Measurements from ENCODE around the gene CDK6.
"Not testable (repeated sequence)": the region's sequence is repeated elsewhere in the genome, so short reads cannot be mapped to it uniquely, and the experiment has no call there.

CDK6 gene

DNA sequence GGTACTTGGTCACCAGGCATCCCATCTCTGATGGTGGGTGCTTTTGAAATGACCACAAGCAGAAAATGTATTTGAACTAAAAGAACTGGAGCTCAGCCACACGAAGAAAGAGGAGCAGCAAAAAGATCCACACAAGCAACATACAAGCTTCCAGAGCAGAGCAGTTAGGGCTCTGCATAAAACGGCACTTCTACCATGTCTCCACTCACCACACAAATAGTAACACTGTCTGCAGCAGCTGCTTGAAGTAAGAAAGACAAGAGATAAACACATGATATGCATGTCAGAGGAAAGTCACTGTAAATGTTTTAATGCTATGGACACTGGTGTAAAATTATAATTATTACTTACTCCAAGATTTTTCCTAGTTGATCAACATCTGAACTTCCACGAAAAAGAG lies 213.7 kb downstream of the CDK6 start:
- Mint-ChIP-seq H3K27me3 (no peaks in the 10 kb centered on the region), H3K9me3 (ENCODE audit: low read depth) (no peaks in the 10 kb centered on the region), H3K27ac (peak overlapping the region; percentile 96), H3K4me1 (ENCODE audit: low read depth) (peaks cover 64% of the 10 kb centered on the region), H3K4me3 (no peak overlapping the region), H3K36me3 (peaks cover 23% of the 10 kb centered on the region)

DNA sequence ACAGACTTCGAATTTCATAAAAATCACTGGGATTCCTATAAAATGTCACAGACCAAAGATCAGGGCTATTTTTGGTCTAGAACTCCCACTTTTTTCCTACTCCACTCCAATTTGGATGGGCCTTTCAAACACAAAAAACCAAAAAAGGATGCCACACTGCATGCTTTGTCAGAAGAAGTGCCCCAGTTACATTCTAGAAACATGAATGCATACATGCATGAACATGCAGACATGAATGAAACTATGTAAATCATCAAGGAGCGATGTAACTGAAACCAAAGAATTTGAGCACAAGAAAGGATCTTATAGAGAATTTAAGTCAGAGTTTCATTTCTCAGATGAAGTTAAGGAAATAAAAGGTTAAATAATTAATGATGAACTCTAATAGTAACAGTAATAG lies 214.3 kb downstream of the CDK6 start:
- Mint-ChIP-seq H3K9me3 (ENCODE audit: low read depth) (no peaks in the 10 kb centered on the region), H3K36me3 (peaks cover 21% of the 10 kb centered on the region), H3K4me3 (no peak overlapping the region), H3K27ac (peak overlapping the region; percentile 96), H3K4me1 (ENCODE audit: low read depth) (peaks cover 58% of the 10 kb centered on the region), H3K27me3 (no peaks in the 10 kb centered on the region)

- Mint-ChIP-seq H3K4me3 (peak overlapping the region; percentile 74), H3K4me1 (ENCODE audit: low read depth) (peaks cover 54% of the 10 kb centered on the region), H3K9me3 (ENCODE audit: low read depth) (no peaks in the 10 kb centered on the region), H3K27me3 (no peaks in the 10 kb centered on the region), H3K36me3 (peaks cover 21% of the 10 kb centered on the region), H3K27ac (peak overlapping the region; percentile 96)
These were observed 214.8 kb downstream of the CDK6 start for GRCh38 chr7:92621561-92622023.

- Mint-ChIP-seq H3K27me3 (no peaks in the 10 kb centered on the region), H3K4me1 (ENCODE audit: low read depth) (peaks cover 49% of the 10 kb centered on the region), H3K36me3 (peaks cover 17% of the 10 kb centered on the region), H3K9me3 (ENCODE audit: low read depth) (no peaks in the 10 kb centered on the region), H3K27ac (peak overlapping the region; percentile 96), H3K4me3 (peak overlapping the region; percentile 74)
These were observed 215.3 kb downstream of the CDK6 start for GRCh38 chr7:92621026-92621540.

- H3K27ac Mint-ChIP-seq, result peak overlapping the region; percentile 62
These were observed 220.5 kb downstream of the CDK6 start for GRCh38 chr7:92615861-92616260.

DNA sequence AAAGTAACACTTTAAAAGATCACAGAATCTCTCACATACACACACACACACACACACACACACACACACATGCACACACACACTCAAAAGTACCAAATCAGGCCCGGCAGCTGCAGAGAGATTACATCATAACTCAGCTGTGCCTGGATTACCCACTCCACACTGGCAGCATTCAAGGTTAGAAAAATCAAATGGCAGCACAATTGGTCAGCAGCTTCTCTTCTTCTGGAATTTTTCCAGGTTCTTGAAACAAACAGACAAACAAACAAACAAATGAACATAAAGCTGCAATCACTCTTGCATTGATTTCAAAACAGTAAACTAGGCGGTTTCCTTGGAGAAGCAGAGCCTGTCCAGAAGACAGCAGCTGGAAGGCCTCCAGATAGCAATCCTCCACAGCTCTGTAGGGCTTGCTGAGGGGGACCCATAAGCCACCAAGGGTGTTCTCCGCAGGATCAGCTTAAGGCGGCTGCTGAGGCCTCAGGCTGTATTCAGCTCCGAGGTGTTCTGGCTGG lies 221.7 kb downstream of the CDK6 start:
- H3K27me3 Mint-ChIP-seq, result no peaks in the 10 kb centered on the region
- peaks cover 10% of the 10 kb centered on the region for H3K4me1 Mint-ChIP-seq (ENCODE audit: low read depth)
- H3K27ac Mint-ChIP-seq, result peak overlapping the region; percentile 46
- no peaks in the 10 kb centered on the region for H3K9me3 Mint-ChIP-seq (ENCODE audit: low read depth)
- peaks cover 12% of the 10 kb centered on the region for H3K36me3 Mint-ChIP-seq
- H3K4me3 Mint-ChIP-seq, result no peak overlapping the region

More at GRCh38 chr7:92615861-92616260, 220.5 kb downstream of the CDK6 start:
- no peaks in the 10 kb centered on the region for H3K27me3 Mint-ChIP-seq
- H3K4me1 Mint-ChIP-seq (ENCODE audit: low read depth), result peaks cover 3% of the 10 kb centered on the region
- peaks cover 12% of the 10 kb centered on the region for H3K36me3 Mint-ChIP-seq
- no peaks in the 10 kb centered on the region for H3K9me3 Mint-ChIP-seq (ENCODE audit: low read depth)
- no peak overlapping the region for H3K4me3 Mint-ChIP-seq

GRCh38 chr7:92613720-92614119 lies 222.7 kb downstream of the CDK6 start:
- peaks cover 11% of the 10 kb centered on the region for H3K4me1 Mint-ChIP-seq (ENCODE audit: low read depth)

DNA sequence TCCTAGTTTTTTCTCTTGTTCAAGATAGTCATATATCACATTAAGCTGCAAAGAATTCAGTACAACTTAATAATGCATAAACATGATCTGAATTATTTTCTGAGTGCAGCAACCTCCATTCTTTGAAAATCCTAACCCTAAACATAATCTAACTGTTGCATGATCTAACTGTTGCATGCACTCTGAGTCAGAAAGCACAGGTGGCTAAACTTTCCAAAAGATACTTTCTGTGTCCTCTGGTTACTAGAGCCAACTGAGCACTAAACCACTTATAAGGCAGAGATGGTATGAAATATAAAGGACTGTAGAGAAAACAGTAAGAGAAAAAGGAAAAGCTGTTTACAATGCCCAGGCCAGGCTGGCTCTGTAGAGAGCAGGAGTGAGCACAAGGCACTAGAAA lies 223.2 kb downstream of the CDK6 start:
- Mint-ChIP-seq H3K4me1 (ENCODE audit: low read depth) (peaks cover 11% of the 10 kb centered on the region), H3K36me3 (peaks cover 12% of the 10 kb centered on the region), H3K27ac (peak overlapping the region; percentile 70), H3K9me3 (ENCODE audit: low read depth) (no peaks in the 10 kb centered on the region), H3K4me3 (no peak overlapping the region), H3K27me3 (no peaks in the 10 kb centered on the region)

More at GRCh38 chr7:92613720-92614119, 222.7 kb downstream of the CDK6 start:
- Mint-ChIP-seq H3K27ac (peak overlapping the region; percentile 70), H3K4me3 (no peak overlapping the region), H3K27me3 (no peaks in the 10 kb centered on the region), H3K9me3 (ENCODE audit: low read depth) (no peaks in the 10 kb centered on the region), H3K36me3 (peaks cover 12% of the 10 kb centered on the region)

DNA sequence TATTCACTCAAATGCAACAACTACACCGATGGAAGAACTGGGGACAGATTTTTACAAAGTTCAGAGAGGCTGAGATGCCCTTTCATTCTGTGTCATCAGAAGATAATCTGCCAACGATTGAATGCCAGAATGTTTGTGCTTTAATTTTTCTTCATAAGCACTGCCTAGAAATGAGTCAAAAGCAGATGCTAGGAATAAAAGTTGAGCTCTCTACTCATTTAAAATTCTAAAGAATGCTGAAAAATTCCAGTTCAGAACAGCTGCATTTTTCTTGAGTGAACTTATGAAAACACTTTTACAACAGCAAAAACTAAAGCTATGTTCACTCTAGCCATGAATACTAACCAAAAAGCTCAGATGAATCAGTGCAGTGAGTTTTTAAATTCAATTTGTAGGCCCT lies 223.9 kb downstream of the CDK6 start:
- peak overlapping the region; percentile 61 for H3K27ac Mint-ChIP-seq
- H3K4me1 Mint-ChIP-seq (ENCODE audit: low read depth), result peaks cover 11% of the 10 kb centered on the region
- H3K4me3 Mint-ChIP-seq, result no peak overlapping the region
- no peaks in the 10 kb centered on the region for H3K9me3 Mint-ChIP-seq (ENCODE audit: low read depth)
- peaks cover 10% of the 10 kb centered on the region for H3K36me3 Mint-ChIP-seq
- no peaks in the 10 kb centered on the region for H3K27me3 Mint-ChIP-seq

DNA sequence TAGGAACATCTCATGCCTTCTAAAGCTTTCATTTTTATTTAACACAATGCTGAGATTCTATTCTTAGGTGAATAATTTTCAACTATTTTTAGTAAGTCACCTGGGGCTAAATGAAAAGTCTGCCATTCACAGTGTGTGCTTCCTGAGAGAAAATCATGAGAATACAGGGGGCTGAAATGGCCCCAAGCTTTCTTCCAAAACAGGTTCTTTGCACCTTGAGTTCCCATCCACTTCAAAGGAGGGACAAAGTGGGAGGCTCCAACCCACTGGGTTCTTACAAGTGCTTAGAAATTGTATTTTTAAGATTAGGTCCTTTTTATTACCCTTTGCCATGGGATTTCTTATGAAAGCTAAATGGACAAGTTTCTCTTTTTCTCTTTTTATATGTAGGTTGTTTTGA lies 224.6 kb downstream of the CDK6 start:
- no peaks in the 10 kb centered on the region for H3K27me3 Mint-ChIP-seq
- no peak overlapping the region for H3K4me3 Mint-ChIP-seq
- H3K36me3 Mint-ChIP-seq, result peaks cover 10% of the 10 kb centered on the region
- peaks cover 11% of the 10 kb centered on the region for H3K4me1 Mint-ChIP-seq (ENCODE audit: low read depth)
- H3K27ac Mint-ChIP-seq, result peak overlapping the region; percentile 61
- no peaks in the 10 kb centered on the region for H3K9me3 Mint-ChIP-seq (ENCODE audit: low read depth)

DNA sequence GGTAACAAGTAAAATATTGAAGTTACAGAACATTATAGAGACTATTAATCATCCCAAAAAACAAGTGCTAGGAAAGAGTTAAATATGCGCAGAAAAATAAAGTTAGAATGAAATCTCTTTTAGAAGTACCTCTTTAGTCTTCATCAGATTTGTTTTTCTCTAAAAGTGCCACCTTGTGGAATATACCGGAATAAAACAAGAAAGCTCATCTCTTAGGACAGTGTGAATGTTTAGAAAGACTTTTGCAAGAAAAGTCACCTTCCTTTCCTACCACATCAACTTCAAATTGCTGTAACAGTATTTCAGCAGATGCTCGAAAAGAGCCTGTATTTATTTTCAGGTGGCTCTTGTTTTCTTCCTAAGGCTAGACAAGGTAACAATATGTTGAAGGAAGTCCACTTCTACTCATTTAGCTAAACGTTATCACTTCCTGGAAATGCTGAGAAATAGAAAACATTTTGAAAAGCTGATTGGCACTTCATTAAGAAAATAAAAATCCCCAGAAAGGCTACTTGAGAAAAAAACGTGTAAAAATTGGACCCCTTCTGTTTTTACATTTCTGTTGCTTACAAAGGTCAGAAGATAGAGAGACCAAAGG lies 226.4 kb downstream of the CDK6 start:
- no peak overlapping the region for H3K4me3 Mint-ChIP-seq
- no peaks in the 10 kb centered on the region for H3K9me3 Mint-ChIP-seq (ENCODE audit: low read depth)
- no peaks in the 10 kb centered on the region for H3K27me3 Mint-ChIP-seq
- peak overlapping the region; percentile 41 for H3K27ac Mint-ChIP-seq
- H3K36me3 Mint-ChIP-seq, result peaks cover 9% of the 10 kb centered on the region
- H3K4me1 Mint-ChIP-seq (ENCODE audit: low read depth), result peaks cover 11% of the 10 kb centered on the region

DNA sequence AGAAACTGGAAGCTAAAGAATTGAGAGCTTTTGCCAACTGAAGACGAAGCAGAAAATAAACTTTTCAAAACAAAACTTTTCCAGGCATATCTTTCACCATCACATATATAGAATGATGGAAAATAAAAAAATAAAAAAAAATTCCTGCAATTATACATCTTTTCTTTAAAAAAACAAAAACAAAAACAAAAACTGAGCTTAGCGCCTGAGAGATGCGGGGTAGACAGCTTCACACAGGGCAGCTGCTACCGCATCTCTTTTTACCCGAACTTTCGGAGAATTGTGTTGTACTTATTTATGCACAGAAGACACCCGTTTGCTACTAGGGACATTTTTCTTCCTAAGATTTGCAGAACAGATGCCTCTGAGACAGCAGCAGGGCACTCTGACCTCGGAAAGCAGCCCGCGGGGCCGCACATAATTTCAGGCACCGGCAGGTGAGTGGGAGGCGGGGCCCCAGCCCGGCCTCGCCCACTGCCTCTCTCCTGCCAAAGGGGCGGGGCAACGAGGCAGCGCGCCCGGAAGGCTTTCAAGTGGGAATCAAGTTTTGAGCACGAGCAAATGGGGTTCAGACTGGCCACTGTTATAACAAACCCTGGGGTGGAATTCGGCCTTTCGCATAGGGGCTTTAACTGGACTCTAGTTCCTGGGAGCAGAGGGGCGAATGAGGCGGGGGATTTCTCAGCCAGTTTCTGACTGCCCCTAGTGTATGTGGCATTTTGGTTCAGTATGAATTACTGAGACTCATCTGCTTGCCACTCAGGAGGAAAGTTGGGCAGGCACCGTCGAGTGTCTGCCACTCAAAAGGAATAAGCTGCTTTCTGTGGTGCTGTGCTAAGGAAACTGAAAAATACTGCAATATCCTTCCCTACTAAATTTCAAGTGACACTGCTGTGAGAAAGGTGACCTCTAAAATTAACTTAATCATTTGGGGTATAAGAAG lies 227.7 kb downstream of the CDK6 start:
- no peaks in the 10 kb centered on the region for H3K27me3 Mint-ChIP-seq
- peaks cover 11% of the 10 kb centered on the region for H3K4me1 Mint-ChIP-seq (ENCODE audit: low read depth)
- H3K4me3 Mint-ChIP-seq, result no peak overlapping the region
- H3K9me3 Mint-ChIP-seq (ENCODE audit: low read depth), result no peaks in the 10 kb centered on the region
- peaks cover 5% of the 10 kb centered on the region for H3K36me3 Mint-ChIP-seq
- H3K27ac Mint-ChIP-seq, result no peak overlapping the region

DNA sequence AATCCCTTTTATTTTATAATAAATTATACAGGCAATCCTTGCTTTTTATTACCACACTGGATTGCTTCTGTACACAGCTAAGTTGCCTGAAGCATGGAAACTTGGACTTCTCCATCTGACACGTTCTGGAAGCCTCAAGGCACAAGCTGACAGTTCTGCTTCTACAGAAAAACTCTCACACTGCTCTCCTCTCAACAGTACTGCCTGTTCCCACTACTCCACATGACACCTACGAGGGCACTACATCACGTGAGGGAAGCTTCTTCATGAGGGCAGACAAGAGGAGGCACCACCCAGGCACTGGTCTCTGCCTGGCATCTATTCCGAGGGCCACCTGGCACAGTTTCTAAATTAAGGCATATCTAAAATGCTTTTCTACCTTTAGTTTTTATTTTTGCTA lies 229.4 kb downstream of the CDK6 start:
- Mint-ChIP-seq H3K36me3 (peaks cover 2% of the 10 kb centered on the region), H3K4me1 (ENCODE audit: low read depth) (peaks cover 9% of the 10 kb centered on the region), H3K27ac (no peak overlapping the region), H3K4me3 (no peak overlapping the region), H3K9me3 (ENCODE audit: low read depth) (no peaks in the 10 kb centered on the region), H3K27me3 (no peaks in the 10 kb centered on the region)

GRCh38 chr7:92604517-92604916 lies 231.9 kb downstream of the CDK6 start:
- H3K4me3 Mint-ChIP-seq; H3K27me3 Mint-ChIP-seq; H3K36me3 Mint-ChIP-seq; H3K9me3 Mint-ChIP-seq (ENCODE audit: low read depth); H3K4me1 Mint-ChIP-seq (ENCODE audit: low read depth); H3K27ac Mint-ChIP-seq: not testable (repeated sequence)

DNA sequence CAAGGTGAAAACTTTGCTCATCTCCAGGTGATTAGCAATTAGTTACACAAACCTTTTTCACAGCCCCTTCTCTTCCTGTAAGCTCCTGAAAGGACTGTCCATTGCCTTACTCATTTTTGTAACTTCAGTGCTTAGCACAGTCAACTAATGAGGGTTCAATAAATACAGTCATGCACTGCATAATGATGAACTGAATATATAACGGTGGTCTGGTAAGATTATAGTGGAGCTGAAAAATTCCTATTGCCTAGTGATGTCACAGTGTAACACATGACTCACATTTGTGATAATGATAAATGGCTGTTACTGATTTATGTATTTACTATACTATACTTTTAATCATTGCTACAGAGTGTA lies 233.3 kb downstream of the CDK6 start:
- H3K36me3 Mint-ChIP-seq, result peaks cover 2% of the 10 kb centered on the region
- H3K4me1 Mint-ChIP-seq (ENCODE audit: low read depth), result no peaks in the 10 kb centered on the region
- H3K27me3 Mint-ChIP-seq, result no peaks in the 10 kb centered on the region
- no peaks in the 10 kb centered on the region for H3K9me3 Mint-ChIP-seq (ENCODE audit: low read depth)
- H3K4me3 Mint-ChIP-seq, result no peak overlapping the region
- H3K27ac Mint-ChIP-seq, result no peak overlapping the region

Data from activated naive CD8-positive, alpha-beta T cell (primary cell).